ENCODE data around the gene LDLRAD1.

- TF ChIP-seq CEBPB (IDR thresholded peaks at IDR 0.05) (no peak), EP300 (IDR thresholded peaks at IDR 0.05; ENCODE audit: borderline replicate concordance) (no peak), ZBTB7A (IDR thresholded peaks at IDR 0.05; ENCODE audit: low read depth) (no peak), YY1 (IDR thresholded peaks at IDR 0.05; ENCODE audit: low read depth) (no peak), NFIC (IDR thresholded peaks at IDR 0.05) (no peak), MAX (IDR thresholded peaks at IDR 0.05) (no peak), RAD21 (IDR thresholded peaks at IDR 0.05; ENCODE audit: low read depth) (no peak), TAF1 (IDR thresholded peaks at IDR 0.05; ENCODE audit: low read depth) (no peak), CREB1 (IDR thresholded peaks at IDR 0.05; ENCODE audit: low read depth) (no peak)
These were observed 30.1 kb downstream of the LDLRAD1 start for GRCh38 chr1:53987880-53988279.

Measured in Ishikawa (cell line).